Measurements from ENCODE around the gene OGFOD2.

OGFOD2 gene

GRCh38 chr12:122977655-122978392 is 2.8 kb downstream of the OGFOD2 start:
- DNase-seq: no peak

GRCh38 chr12:122978507-122978955 is 3.5 kb downstream of the OGFOD2 start:
- no peak for DNase-seq

DNA sequence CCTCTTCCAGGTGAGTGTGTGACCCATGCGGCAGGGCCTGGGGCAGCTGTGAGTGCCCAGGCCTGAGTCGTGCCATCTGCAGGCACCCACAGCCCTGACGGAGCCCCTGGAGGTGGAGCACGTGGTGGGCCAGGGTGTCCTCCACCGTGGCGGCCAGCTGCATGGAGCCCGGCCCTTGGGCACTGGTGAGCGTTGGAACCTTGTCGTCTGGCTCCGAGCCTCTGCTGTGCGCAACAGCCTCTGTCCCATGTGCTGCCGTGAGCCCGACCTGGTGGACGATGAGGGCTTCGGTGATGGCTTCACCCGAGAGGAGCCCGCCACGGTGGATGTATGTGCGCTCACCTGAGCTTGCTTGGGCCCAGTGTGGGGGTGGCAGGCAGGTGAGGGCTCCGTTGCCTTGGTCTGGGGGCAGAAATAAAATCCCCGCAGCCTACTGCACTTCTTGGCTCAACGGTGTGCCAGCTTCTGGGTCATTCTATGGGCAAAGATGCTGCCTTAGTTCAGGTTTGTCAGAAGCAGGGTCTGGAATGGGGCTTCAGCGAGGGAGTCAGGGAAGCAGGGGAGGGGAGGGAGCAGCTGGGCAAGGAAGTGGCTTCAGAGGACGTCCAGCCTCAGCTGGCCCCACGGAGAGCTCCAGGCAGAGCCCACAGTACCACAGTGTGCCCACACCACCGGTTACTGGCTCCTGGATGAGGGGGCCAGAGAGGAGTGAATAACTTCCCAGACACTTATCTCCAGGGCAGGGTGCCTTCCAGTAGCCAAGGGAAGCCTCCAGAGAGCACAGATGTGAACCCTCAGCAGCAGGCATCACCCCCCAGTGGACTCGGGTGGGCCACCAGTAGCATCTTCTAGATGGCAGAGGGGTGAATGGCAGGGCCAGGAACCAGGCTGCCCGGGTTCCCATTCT is 4.2 kb downstream of the OGFOD2 start:
- DNase-seq: no peak

DNA sequence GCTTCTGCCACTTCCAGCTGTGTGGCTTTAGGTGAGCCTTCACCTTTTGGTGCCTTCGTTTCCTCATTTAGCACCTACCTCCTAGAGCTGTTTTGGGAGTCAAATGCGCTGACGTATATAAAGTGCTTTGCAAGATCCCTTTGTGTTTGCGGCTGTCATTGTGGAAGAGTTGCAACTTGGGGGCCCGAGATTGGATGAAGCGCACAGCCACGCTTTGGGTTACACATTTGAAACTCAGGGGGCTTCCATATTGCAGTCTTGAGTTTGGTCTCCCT is 4.8 kb downstream of the OGFOD2 start:
- no peak for DNase-seq

DNA sequence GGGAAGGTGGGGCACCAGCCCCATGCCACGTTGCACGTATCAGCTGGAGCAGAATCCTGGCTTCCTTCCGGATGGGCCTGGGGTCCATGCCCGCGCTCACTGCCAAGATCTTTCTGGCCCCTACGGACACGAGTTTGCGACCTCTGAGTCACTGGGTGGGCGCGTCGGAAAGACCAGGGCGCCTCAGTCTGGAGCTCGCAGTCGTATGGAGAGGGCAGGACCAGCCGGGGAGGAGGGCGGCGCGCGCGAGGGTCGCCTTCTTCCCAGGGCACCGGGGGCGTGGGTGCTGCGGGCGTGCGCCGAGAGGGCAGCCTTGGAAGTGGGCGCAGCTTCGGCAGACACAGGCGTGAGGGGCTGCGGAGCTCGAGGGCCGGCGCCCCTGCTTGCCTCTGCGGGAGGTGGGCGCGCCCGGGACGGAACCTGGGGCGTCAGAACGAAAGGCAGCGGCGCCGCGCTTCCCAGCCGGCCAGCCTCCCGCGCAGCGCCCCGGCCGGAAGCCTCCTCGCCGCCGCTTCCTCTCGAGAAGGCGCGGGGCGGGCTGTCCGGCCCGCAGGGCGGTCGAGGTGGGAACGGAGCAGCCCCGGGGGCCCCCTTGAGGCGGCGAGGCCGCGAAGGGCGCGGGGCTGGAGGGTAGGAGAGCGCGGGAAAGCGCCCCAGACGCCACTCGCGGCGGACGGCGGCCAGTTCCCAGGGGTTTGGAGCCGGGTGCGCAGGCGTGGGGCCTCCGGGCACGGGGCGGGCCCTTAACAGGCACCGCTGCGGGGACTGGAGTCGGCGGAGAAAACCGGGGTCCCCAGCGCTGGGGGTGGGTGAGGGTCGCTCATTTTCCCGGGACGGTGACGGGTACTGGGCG is 5.4 kb downstream of the OGFOD2 start, which contains the start of gene ARL6IP4:
TSS of gene ARL6IP4 (plus strand) at position 499 of the 853 bp plus-strand sequence. CDS start 459 bp downstream, outside the sequence.
- peak in 1 of 2 experiments; percentile 62 for DNase-seq

DNA sequence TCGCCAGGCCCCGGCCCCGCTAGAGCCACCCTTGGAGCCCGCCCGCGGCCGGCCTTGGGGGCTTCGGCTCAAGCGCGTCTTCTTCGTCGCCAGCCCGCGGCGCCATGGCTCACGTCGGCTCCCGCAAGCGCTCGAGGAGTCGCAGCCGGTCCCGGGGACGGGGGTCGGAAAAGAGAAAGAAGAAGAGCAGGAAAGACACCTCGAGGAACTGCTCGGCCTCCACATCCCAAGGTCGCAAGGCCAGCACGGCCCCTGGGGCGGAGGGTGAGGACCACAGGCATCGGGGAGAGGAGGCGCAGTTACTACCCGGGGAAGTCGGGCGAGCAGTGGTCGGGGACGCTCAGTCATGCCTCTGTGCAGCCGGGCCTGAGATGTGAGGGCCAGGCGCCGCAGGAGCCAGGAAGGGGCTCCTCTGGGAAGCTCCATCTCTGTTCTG is 6.0 kb downstream of the OGFOD2 start:
- DNase-seq: peak in 1 of 2 experiments; percentile 31

- DNase-seq: no peak
Observed at GRCh38 chr12:122981587-122982476, 6.8 kb downstream of the OGFOD2 start.

GRCh38 chr12:122982477-122982815 is 7.4 kb downstream of the OGFOD2 start:
- DNase-seq: no peak

GRCh38 chr12:122982963-122983788 is 8.1 kb downstream of the OGFOD2 start:
- no peak for DNase-seq

DNA sequence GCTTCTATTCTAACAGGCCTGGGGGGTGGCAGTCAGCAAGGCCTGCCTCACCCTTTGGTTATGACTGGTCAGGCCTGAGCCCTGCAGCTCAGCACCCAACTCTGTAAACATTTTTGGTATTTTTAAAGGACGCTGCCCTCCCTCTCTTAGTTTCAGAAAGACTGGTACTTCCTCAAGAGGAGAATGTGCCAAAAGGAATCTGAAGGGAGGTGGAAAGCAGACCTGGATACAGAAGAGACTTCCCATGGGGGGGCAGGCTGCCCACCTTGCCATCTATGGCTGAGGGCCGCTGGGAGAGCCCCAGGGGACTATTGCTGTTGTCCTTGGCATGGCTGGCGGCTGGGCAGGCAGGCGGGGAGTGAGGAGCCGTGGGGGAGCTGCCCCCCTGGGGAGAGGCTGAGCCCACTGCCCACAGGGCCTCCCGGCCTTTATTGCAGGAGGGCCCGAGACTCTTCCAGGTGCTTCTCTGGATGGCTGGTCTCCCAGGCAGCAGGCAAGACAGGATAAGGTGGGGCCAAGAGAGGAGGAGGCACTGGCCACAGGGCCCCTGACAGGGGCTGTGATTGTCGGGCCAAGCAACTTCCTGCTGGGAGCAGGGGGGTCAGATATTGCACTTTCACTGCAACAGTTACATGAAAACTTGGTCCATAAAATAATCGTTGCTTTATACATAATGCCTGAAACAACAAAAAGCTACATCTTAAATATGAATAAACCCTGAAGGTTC is 8.9 kb downstream of the OGFOD2 start:
- no peak for DNase-seq

DNA sequence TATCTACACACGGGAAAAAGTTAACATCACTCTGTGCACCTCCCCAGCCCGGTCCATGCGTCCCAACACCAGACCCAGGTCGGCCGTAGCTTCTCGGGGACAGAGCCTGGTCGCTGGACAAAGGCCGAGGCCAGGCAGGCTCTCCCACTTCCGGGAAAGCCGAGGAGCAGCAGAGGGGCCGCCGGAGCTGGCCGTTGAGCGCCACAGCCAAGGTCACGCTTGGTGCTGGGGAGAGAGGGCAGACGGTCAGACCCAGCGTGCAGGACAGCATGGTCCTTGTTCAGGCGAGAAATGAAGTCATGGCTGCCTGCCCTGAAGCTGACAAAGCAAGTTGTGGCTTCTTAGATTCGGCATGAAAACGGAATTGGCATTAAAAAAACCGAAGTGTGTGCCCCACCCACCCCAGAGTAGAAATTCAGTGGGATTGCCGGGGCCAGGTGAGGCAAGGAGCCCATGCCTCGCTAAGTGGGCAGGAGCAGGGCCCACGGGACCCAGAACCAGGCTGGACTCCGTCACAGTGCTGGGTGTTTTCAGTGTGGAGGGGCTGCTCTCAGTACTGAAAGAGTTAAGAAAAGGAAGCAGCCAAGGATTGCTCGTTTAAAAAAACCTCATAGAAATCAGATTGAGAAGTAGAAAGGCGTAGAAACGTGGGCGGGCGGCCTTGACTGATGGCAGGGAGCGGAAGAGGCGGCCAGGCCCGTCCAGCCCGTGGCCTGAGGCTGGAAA is 9.7 kb downstream of the OGFOD2 start:
- no peak for DNase-seq

GRCh38 chr12:122985338-122986257 is 10.6 kb downstream of the OGFOD2 start:
- no peak for DNase-seq

DNA sequence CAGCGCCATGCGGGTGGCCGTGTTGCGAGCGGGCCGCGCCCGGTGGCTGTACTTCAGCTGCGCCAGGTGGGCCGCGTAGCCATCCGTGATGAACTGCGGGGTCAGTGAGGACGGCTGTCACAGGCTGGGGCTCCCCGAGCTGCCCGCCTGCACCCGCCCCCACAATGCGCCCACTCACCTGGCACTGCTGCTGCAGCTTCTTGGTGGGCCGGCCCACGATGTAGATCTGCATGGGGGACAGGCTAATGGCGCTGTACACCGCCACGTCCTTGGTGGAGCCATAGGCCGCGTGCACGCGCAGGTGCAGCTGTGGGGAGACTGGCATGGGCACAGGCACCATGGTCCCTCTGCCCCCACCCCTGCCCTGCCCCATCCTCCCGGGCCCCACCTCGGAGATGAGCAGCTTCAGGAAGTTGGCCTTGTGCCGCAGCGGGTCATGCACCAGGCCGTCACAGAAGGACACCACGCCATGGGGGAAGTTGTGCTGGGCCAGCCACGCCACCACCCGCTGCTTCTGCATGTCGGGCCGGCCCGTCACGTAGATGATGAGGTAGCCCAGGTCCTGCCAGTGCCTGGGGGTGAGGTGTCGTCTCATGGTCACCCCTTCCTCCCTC is 11.3 kb downstream of the OGFOD2 start:
- DNase-seq: no peak

GRCh38 chr12:122987086-122987951 is 12.3 kb downstream of the OGFOD2 start:
- DNase-seq: no peak

DNA sequence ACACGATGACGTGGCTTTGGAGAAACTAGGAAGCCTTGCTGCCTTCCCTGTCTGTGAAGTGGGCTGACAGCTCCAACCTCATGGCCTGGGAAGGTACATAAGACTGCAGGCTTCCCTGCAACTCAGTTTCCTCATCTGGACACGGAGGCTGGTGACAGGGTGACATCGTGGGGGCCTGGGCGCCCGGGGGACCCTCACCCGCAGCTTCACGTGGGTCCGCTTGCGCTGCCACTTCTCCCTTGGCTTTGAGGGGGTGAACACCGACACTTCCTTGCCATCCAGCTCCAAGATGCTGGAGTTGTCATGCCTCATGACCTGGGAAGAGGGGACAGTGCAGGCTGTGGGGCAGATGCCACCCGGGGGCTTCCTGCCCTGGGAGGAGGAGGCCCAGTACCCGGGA is 13.0 kb downstream of the OGFOD2 start:
- no peak for DNase-seq

- no peak for DNase-seq
Observed at GRCh38 chr12:122988612-122989212, 13.7 kb downstream of the OGFOD2 start.
